DND-41 (cell line): ENCODE data around the gene PRR23E.

Experiments used
- ATAC-seq: fragments of 200-7000 bp; cut with Tn5 transposase; 3 replicates; pipeline ENCODE4 v1.9.1; 2021; ENCODE audit warnings: low read depth; ENCODE audit not compliant: insufficient read depth
- DNase-seq: peaks from one replicate; pipeline ENCODE4 v3.0.0-alpha.2; 2020
- H2AFZ ChIP-seq: 2 replicates; pipeline ENCODE4 v1.6.0; 2012; ENCODE audit warnings: low read depth, low read length
- H3K27ac ChIP-seq: 2 replicates; pipeline ENCODE4 v1.5.1; 2012; ENCODE audit warnings: low read length, inconsistent platforms
- H3K27me3 ChIP-seq: fragments of 200-600 bp; sonication (generic); 2 replicates; pipeline ENCODE4 v1.6.0; 2012; ENCODE audit warnings: low read length, mild to moderate bottlenecking, inconsistent platforms; ENCODE audit not compliant: insufficient read depth, poor library complexity
- H3K36me3 ChIP-seq: 2 replicates; pipeline ENCODE4 v1.5.1; 2012; ENCODE audit warnings: low read length, inconsistent platforms; ENCODE audit not compliant: insufficient read depth
- H3K4me1 ChIP-seq: 2 replicates; pipeline ENCODE4 v1.5.1; 2012; ENCODE audit warnings: mild to moderate bottlenecking, low read length; ENCODE audit not compliant: insufficient read depth
- H3K4me2 ChIP-seq: 2 replicates; pipeline ENCODE4 v1.6.0; 2012; ENCODE audit warnings: mild to moderate bottlenecking, moderate library complexity, low read length, inconsistent platforms; ENCODE audit not compliant: insufficient read depth
- H3K4me3 ChIP-seq, 2 experiments: fragments of 200-600 bp in 1 of 2; shearing (Covaris generic) in 1 of 2; 2 replicates each; pipeline ENCODE4 v1.5.1; 2012 to 2016; ENCODE audit warnings: inconsistent platforms in 2 of 2, low read length in 2 of 2, mild to moderate bottlenecking in 2 of 2, low read depth in 1 of 2, moderate library complexity in 1 of 2
- H3K79me2 ChIP-seq: 2 replicates; pipeline ENCODE4 v1.6.0; 2012; ENCODE audit warnings: low read length, inconsistent platforms; ENCODE audit not compliant: insufficient read depth
- H3K9ac ChIP-seq: 2 replicates; pipeline ENCODE4 v1.6.0; 2012; ENCODE audit warnings: low read depth, mild to moderate bottlenecking, inconsistent platforms, low read length, moderate library complexity
- H3K9me3 ChIP-seq: 2 replicates; pipeline ENCODE4 v1.5.1; 2012; ENCODE audit warnings: low read length, moderate library complexity, mild to moderate bottlenecking, inconsistent platforms; ENCODE audit not compliant: insufficient read depth, severe bottlenecking
- H4K20me1 ChIP-seq: 2 replicates; pipeline ENCODE4 v1.6.0; 2012; ENCODE audit warnings: low read length; ENCODE audit not compliant: insufficient read depth
- EZH2 ChIP-seq: IDR thresholded peaks from 3 replicates; pipeline ENCODE4 v1.6.1; 2012; ENCODE audit warnings: borderline replicate concordance, low read depth, mild to moderate bottlenecking, moderate library complexity, low read length, inconsistent platforms; ENCODE audit not compliant: severe bottlenecking
- TF ChIP-seq, protein P1 (sequence below): IDR thresholded peaks from 2 replicates; pipeline ENCODE4 v1.5.1; 2012; ENCODE audit warnings: borderline replicate concordance, low read length, moderate library complexity, mild to moderate bottlenecking; ENCODE audit not compliant: poor library complexity, severe bottlenecking; ENCODE audit errors: extremely low read depth

PRR23E gene

DNA sequence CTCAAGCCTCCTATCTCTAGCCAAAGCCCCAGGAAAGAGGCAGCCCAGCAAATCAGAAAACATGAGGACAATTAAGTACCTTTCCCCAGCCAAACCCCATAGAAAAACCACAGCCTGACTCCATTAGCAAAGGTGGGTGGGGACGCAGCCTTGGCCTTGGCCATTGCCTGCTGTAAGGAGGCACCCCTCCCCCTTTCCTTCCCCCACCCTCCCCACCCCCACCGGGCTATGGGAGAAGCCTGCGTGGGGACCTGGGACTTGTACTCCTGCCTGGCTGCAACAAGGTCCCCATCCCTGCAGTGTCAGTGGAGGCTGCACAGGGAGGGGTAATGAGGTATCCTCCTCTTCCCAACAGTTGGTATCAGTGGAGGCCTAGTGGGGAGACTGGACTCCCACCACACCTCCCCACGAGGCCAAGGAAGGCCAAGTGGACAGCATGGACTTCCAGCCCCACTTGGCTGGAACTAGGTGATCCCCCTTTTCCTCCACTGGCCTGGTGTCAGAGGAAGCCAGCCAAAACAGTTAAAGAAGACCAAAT, 20.5 kb downstream of the PRR23E start:
- DNase-seq (no peak), ATAC-seq (no peak)
- H3K27ac ChIP-seq = peak overlapping the region; percentile 82
- no peaks in the 10 kb centered on the region for H4K20me1 ChIP-seq
- TF ChIP-seq EZH2 = no peak
- TF ChIP-seq, protein P1, sequence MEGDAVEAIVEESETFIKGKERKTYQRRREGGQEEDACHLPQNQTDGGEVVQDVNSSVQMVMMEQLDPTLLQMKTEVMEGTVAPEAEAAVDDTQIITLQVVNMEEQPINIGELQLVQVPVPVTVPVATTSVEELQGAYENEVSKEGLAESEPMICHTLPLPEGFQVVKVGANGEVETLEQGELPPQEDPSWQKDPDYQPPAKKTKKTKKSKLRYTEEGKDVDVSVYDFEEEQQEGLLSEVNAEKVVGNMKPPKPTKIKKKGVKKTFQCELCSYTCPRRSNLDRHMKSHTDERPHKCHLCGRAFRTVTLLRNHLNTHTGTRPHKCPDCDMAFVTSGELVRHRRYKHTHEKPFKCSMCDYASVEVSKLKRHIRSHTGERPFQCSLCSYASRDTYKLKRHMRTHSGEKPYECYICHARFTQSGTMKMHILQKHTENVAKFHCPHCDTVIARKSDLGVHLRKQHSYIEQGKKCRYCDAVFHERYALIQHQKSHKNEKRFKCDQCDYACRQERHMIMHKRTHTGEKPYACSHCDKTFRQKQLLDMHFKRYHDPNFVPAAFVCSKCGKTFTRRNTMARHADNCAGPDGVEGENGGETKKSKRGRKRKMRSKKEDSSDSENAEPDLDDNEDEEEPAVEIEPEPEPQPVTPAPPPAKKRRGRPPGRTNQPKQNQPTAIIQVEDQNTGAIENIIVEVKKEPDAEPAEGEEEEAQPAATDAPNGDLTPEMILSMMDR = no peak
- H3K79me2 ChIP-seq = no peaks in the 10 kb centered on the region
- no peak overlapping the region for H3K4me3 ChIP-seq
- H3K4me1 ChIP-seq = peaks cover 50% of the 10 kb centered on the region
- no peak overlapping the region for H3K9ac ChIP-seq
- H3K4me2 ChIP-seq = 0 out of 2 replicates have a peak overlapping the region, but pooled peaks have one; percentile 5
- no peaks in the 10 kb centered on the region for H3K27me3 ChIP-seq
- H3K9me3 ChIP-seq = no peaks in the 10 kb centered on the region
- H2AFZ ChIP-seq = no peak overlapping the region
- no peaks in the 10 kb centered on the region for H3K36me3 ChIP-seq

DNA sequence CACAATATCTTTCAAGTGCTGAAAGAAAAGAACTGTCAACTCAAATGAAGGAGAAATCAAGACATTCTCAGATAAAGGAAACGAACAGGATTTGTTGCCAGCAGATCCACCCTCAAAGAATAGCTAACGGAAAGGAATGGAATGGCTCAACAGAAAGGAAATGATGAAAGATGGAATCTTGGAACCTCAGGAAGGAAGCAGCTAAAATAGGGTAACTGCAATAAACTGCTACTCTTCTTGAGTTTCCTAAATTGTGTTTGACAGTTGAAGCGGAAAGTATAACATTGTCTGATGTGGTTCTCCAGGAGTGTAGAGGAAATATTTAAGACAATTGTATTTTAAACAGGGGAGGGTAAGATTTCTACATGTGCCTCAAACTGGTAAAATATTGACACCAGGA, 22.0 kb downstream of the PRR23E start:
- Histone ChIP-seq H3K4me3 (peak overlapping the region in 1 of 2 experiments; percentile 33; a peak in 1 of 4 replicates), H2AFZ (no peak overlapping the region), H3K36me3 (no peaks in the 10 kb centered on the region), H3K9ac (peak overlapping the region; percentile 36), H3K4me1 (peaks cover 52% of the 10 kb centered on the region), H4K20me1 (no peaks in the 10 kb centered on the region), H3K27me3 (no peaks in the 10 kb centered on the region), H3K27ac (peak overlapping the region; percentile 82), H3K4me2 (peak overlapping the region; percentile 32), H3K79me2 (no peaks in the 10 kb centered on the region), H3K9me3 (no peaks in the 10 kb centered on the region)
- ATAC-seq (peak; percentile 61), DNase-seq (no peak)
- no peak for TF ChIP-seq EZH2
- TF ChIP-seq, protein P1 = no peak

DNA sequence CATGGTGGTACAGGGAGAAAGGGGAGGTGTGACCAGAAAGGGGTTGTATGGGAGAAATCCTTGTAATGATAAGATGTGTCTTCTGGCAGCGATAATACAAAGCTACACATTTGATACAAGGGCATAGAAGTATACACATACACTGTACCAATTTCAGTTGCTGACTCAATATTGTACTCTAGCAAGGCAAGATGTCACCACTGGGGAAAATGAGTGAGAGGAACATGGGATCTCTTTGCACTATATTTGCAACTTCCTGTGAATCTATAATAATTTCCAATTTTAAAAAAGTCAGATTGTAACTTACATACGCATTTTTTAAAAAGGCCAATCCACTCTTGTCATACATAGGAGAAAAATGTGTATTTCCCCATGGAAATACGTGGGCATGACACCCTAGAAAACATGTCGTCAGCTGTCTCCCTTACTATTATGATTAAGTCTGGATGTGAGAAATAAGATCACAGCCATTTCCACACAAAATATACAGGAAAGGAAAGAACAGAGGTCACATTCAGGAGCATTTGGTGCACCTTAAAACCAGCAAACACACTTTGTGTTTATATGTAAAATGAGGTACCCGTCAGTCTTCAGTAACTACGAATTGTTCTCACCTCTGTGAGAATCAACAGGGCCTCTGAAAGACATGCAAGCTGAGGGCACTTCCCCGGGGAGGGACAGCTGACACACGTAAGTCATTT, 22.9 kb downstream of the PRR23E start:
- Histone ChIP-seq H3K9ac (no peak overlapping the region), H3K9me3 (no peaks in the 10 kb centered on the region), H3K27ac (peak overlapping the region; percentile 55), H3K79me2 (no peaks in the 10 kb centered on the region), H3K36me3 (no peaks in the 10 kb centered on the region), H3K27me3 (no peaks in the 10 kb centered on the region), H2AFZ (no peak overlapping the region), H3K4me2 (no peak overlapping the region), H3K4me3 (no peak overlapping the region), H3K4me1 (peaks cover 52% of the 10 kb centered on the region), H4K20me1 (no peaks in the 10 kb centered on the region)
- no peak for TF ChIP-seq EZH2
- TF ChIP-seq, protein P1 = no peak
- no peak for ATAC-seq
- no peak for DNase-seq
